ENCODE measurements around the gene DVL2.

DNA sequence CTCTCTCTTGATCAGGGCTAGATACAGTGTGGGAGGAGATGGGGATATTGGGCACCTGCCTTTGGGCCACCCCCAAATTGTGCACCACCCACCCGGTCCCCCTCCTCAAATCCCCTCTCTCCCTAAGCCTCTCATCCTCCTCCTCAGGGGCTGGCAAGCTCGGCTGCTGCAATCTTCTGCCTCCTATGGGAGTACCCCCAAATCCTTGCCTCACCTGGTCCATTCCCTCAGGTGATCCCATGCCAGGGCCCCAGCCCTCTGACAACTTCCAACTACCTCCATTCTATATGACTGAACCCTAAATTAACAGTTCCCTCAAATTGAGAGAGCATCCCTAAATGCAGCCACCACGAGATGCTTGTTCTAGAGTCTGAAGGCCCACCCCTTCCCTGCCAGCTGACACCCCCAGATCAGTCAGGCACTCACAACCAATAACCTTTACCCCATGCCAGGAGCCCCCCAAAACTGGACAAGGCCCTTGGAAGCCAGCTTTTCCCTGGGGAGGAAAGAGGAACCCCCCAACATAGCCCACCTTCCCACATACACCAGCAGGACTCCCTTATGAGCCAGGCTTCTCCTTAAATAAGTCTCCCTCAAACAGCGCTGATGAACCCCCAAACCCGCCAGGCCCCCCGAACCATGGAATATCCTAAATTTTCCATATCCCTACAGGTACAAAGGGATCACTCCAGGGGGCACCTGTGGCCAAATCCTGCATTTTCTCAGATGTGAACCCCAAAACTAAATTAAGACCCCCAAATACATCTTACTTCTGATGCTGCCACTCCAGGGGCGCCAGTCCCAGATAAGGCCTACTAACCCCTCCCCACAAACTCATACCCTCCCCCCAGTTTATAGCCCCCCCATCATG is 17.8 kb downstream of the DVL2 start:
- TF ChIP-seq, protein P1, sequence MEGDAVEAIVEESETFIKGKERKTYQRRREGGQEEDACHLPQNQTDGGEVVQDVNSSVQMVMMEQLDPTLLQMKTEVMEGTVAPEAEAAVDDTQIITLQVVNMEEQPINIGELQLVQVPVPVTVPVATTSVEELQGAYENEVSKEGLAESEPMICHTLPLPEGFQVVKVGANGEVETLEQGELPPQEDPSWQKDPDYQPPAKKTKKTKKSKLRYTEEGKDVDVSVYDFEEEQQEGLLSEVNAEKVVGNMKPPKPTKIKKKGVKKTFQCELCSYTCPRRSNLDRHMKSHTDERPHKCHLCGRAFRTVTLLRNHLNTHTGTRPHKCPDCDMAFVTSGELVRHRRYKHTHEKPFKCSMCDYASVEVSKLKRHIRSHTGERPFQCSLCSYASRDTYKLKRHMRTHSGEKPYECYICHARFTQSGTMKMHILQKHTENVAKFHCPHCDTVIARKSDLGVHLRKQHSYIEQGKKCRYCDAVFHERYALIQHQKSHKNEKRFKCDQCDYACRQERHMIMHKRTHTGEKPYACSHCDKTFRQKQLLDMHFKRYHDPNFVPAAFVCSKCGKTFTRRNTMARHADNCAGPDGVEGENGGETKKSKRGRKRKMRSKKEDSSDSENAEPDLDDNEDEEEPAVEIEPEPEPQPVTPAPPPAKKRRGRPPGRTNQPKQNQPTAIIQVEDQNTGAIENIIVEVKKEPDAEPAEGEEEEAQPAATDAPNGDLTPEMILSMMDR (IDR thresholded peaks at IDR 0.05; ENCODE audit: insufficient read depth, low read depth, low read length), result no peak
- TF ChIP-seq EZH2 (IDR thresholded peaks at IDR 0.05; ENCODE audit: insufficient read depth, low read length), result no peak

Measured in astrocyte (in vitro differentiated cells and primary cell).